SJCRH30 (cell line): ENCODE measurements around the gene CPPED1. TPM values are rescaled to one million over a fixed set of nuclear protein-coding genes. Genes with fewer than 3 reads are reported as not detected.
"Not testable (repeated sequence)": the region's sequence is repeated elsewhere in the genome, so short reads cannot be mapped to it uniquely, and the experiment has no call there.

Experiments
- DNase-seq, 2 experiments: peaks; one replicate each; pipeline ENCODE4 v3.0.0-alpha.2; 2015 to 2020
- H3K27ac ChIP-seq: fragments of 250-450 bp; sonication (Bioruptor Pico); 2 replicates; pipeline ENCODE4 v1.5.1; 2020; ENCODE audit warnings: mild to moderate bottlenecking, moderate library complexity
- H3K27me3 ChIP-seq: fragments of 250-450 bp; sonication (Bioruptor Pico); 2 replicates; pipeline ENCODE4 v1.5.1; 2020; ENCODE audit warnings: mild to moderate bottlenecking, moderate library complexity
- H3K36me3 ChIP-seq: fragments of 250-450 bp; sonication (Bioruptor Pico); 2 replicates; pipeline ENCODE4 v1.5.1; 2020; ENCODE audit warnings: mild to moderate bottlenecking, moderate library complexity
- H3K4me1 ChIP-seq: fragments of 250-450 bp; sonication (Bioruptor Pico); 2 replicates; pipeline ENCODE4 v1.5.1; 2020; ENCODE audit warnings: mild to moderate bottlenecking, moderate library complexity
- H3K4me3 ChIP-seq: fragments of 250-450 bp; sonication (Bioruptor Pico); 2 replicates; pipeline ENCODE4 v1.5.1; 2020; ENCODE audit warnings: mild to moderate bottlenecking, moderate library complexity
- H3K9me3 ChIP-seq: fragments of 250-450 bp; sonication (Bioruptor Pico); replicated peaks from 2 replicates; pipeline ENCODE4 v1.5.1; 2020; ENCODE audit warnings: mild to moderate bottlenecking, moderate library complexity
- total RNA-seq: library from RNA; depleted of rRNA; stranded (reverse); fragments of >200 nt; shearing (Covaris generic); gene quantifications from 2 replicates; pipeline ENCODE4 v1.2.3, GENCODE V29; 2014

The CPPED1 gene
- total RNA-seq, 1 experiment from 2014 or later: 5.2 TPM

DNA sequence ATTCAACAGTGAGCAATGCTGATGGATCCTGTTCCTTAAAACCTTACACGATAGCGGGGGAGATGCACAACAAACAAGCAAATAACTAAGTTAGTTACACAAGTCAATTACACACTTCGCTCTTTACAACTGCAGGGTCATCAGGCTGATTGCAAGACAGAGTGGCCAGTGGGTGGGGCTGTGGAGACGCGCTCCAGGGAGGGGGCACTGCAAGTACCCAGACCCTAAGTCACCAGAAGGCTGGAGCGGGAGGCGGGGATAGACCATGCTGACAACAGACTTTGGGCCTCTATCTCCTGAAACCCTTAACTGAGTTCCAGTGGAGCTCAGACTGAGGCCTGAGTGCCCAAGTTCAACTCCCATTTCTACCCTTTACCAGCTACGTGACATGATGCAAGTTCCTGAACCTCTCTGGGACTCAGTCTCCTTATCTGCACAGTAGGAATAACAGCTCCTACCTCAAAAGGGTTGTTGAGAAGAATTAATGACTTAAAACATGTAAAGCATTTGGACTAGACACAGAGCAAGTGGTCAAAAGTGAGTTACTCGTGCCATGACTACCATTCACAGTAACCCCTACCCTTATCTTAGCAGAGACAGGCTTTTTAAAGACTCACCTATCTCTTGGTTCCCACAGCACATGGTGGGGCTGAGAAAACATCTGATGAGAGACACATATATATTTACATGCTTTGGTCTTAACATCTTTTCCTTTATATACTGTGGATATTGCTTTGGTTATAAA is 10.4 kb downstream of the CPPED1 start:
- H3K27ac ChIP-seq: no peak overlapping the region
- DNase-seq: no peak

GRCh38 chr16:12792528-12792927 is 11.2 kb downstream of the CPPED1 start:
- not testable (repeated sequence) for H3K4me3 ChIP-seq, DNase-seq, H3K27ac ChIP-seq

More for the DNA sequence above, 10.4 kb downstream of the CPPED1 start:
- Histone ChIP-seq H3K36me3 (no peaks in the 10 kb centered on the region), H3K9me3 (no peaks in the 10 kb centered on the region), H3K4me3 (no peak overlapping the region), H3K4me1 (no peaks in the 10 kb centered on the region), H3K27me3 (no peaks in the 10 kb centered on the region)

GRCh38 chr16:12791340-12791739 is 12.3 kb downstream of the CPPED1 start:
- Histone ChIP-seq H3K27ac (no peak overlapping the region), H3K36me3 (no peaks in the 10 kb centered on the region), H3K27me3 (no peaks in the 10 kb centered on the region), H3K9me3 (no peaks in the 10 kb centered on the region), H3K4me1 (no peaks in the 10 kb centered on the region), H3K4me3 (no peak overlapping the region)
- no peak for DNase-seq

More at GRCh38 chr16:12792528-12792927, 11.2 kb downstream of the CPPED1 start:
- H3K27me3 ChIP-seq, H3K9me3 ChIP-seq, H3K36me3 ChIP-seq, H3K4me1 ChIP-seq: not testable (repeated sequence)

DNA sequence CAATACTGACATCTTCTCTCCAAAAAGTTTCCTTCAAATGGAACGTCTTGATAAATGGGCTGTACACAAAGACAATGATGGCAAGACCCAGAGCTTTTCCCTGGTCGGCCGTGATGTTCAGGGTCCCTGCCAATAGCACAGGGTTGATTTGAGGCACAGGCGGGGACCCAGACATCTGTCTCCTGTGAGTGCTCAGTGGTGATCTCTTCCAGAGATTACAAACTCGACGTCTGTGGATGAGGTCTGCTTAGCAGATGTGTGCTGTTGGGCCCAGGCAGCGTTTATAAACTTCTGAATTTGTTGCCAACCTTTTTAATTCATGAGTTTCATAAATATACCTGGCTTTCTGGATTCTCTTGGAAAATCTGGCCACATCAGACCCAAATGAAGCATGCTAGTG is 14.9 kb downstream of the CPPED1 start:
- DNase-seq: no peak
- Histone ChIP-seq H3K27ac (no peak overlapping the region), H3K4me1 (no peaks in the 10 kb centered on the region), H3K36me3 (no peaks in the 10 kb centered on the region), H3K9me3 (no peaks in the 10 kb centered on the region), H3K4me3 (no peak overlapping the region), H3K27me3 (no peaks in the 10 kb centered on the region)

- no peak for DNase-seq
- no peak overlapping the region for H3K4me3 ChIP-seq
Measured at GRCh38 chr16:12786081-12786480, 17.6 kb downstream of the CPPED1 start.

DNA sequence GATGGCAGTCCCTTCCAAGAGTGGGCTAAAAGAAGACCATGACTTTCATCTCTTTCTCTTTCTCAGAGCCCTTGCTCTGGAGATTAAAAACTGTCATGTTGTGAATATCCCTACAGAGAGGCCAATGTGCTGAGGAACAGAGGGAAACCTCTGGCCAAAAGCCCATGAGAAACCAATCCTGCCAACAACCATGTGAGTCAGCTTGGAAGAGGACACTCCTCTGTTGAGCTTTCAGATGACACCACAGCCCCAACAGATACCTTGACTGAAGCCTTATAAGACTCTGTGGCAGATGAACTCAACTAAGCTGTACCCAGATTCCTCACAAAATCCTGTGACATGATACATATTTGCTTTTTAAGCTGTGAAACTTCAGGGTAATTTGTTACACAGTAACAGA is 19.6 kb downstream of the CPPED1 start:
- H3K36me3 ChIP-seq: no peaks in the 10 kb centered on the region
- no peaks in the 10 kb centered on the region for H3K27me3 ChIP-seq
- DNase-seq: no peak
- no peaks in the 10 kb centered on the region for H3K9me3 ChIP-seq
- no peaks in the 10 kb centered on the region for H3K4me1 ChIP-seq
- no peak overlapping the region for H3K4me3 ChIP-seq
- H3K27ac ChIP-seq: no peak overlapping the region

More at GRCh38 chr16:12786081-12786480, 17.6 kb downstream of the CPPED1 start:
- no peaks in the 10 kb centered on the region for H3K4me1 ChIP-seq
- H3K27ac ChIP-seq: no peak overlapping the region
- H3K27me3 ChIP-seq: no peaks in the 10 kb centered on the region
- no peaks in the 10 kb centered on the region for H3K9me3 ChIP-seq
- no peaks in the 10 kb centered on the region for H3K36me3 ChIP-seq

DNA sequence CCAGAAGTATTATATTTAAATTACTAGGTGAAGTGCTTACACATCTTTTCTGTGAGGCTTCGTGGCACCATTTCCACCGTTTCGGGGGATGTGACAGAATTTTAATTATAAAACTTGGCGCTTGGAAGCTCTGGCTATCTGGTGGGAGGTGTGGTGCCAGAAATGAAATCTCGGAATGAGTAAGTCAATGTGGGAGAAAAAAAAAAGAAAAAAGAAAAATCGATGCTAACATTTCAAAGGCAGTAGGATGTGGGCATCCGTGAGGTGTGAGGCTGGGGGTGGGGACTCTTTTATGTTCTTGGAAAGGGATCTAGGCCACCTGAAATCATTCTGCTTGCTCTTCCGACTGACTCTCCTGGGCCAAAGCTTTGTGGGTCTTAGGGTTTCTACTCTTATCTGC is 21.9 kb downstream of the CPPED1 start:
- H3K4me3 ChIP-seq: no peak overlapping the region
- H3K36me3 ChIP-seq: no peaks in the 10 kb centered on the region

DNA sequence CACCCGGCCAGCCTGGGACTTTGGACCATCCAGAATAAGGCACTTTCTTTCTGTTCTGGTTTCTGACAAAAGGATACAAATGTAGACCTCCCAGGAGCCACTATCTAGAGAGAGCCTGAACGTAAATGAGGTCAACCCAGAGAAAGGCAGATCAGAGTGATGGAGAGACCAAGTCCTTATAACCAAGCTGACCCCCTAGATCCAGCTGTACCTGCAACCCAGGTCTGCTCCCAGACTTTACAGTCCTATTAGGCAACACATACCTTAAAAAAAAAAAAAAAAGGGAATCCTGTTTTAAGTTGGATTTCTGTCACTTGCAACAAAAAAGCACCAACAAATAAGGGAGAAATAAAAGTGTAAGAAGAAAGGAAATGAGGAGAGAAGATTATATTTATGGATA is 23.2 kb downstream of the CPPED1 start:
- Histone ChIP-seq H3K4me3 (no peak overlapping the region), H3K9me3 (no peaks in the 10 kb centered on the region), H3K36me3 (no peaks in the 10 kb centered on the region), H3K27me3 (no peaks in the 10 kb centered on the region), H3K4me1 (no peaks in the 10 kb centered on the region), H3K27ac (no peak overlapping the region)
- no peak for DNase-seq

More for the DNA sequence above, 21.9 kb downstream of the CPPED1 start:
- Histone ChIP-seq H3K4me1 (no peaks in the 10 kb centered on the region), H3K27me3 (no peaks in the 10 kb centered on the region), H3K9me3 (no peaks in the 10 kb centered on the region), H3K27ac (no peak overlapping the region)
- DNase-seq: no peak

GRCh38 chr16:12778726-12779125 is 25.0 kb downstream of the CPPED1 start:
- no peaks in the 10 kb centered on the region for H3K36me3 ChIP-seq
- no peaks in the 10 kb centered on the region for H3K9me3 ChIP-seq
- H3K4me3 ChIP-seq: no peak overlapping the region
- DNase-seq: no peak
- H3K27ac ChIP-seq: no peak overlapping the region
- H3K27me3 ChIP-seq: no peaks in the 10 kb centered on the region
- no peaks in the 10 kb centered on the region for H3K4me1 ChIP-seq

- no peak for DNase-seq
- H3K4me3 ChIP-seq: no peak overlapping the region
Measured at GRCh38 chr16:12775656-12776236, 27.9 kb downstream of the CPPED1 start.

DNA sequence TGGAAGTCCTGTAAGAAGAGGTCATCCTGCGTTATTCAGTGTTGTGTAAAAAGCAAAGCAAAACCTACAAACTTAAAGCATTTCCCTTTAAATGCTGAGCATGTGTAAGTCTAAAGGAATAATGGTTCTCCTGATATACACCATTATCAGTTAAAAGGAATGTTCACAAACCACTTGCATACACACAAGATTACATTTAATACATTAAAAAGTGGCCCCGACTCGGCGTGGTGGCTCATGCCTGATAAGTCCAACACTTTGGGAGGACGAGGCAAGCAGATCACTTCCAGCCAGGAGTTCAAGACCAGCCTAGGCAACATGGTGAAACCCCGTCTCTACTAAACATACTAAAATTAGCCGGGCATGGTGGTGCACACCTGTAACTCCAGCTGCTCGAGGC is 30.5 kb downstream of the CPPED1 start:
- H3K9me3 ChIP-seq: no peaks in the 10 kb centered on the region

More at GRCh38 chr16:12775656-12776236, 27.9 kb downstream of the CPPED1 start:
- H3K4me1 ChIP-seq: no peaks in the 10 kb centered on the region
- no peaks in the 10 kb centered on the region for H3K27me3 ChIP-seq
- no peaks in the 10 kb centered on the region for H3K36me3 ChIP-seq
- no peaks in the 10 kb centered on the region for H3K9me3 ChIP-seq
- H3K27ac ChIP-seq: no peak overlapping the region

GRCh38 chr16:12771341-12771798 is 32.3 kb downstream of the CPPED1 start:
- no peaks in the 10 kb centered on the region for H3K36me3 ChIP-seq
- no peaks in the 10 kb centered on the region for H3K4me1 ChIP-seq
- H3K9me3 ChIP-seq: no peaks in the 10 kb centered on the region
- no peak overlapping the region for H3K4me3 ChIP-seq
- no peak overlapping the region for H3K27ac ChIP-seq
- DNase-seq: peak in 1 of 2 experiments; percentile 12
- H3K27me3 ChIP-seq: no peaks in the 10 kb centered on the region

More for the DNA sequence above, 30.5 kb downstream of the CPPED1 start:
- no peak overlapping the region for H3K27ac ChIP-seq
- no peaks in the 10 kb centered on the region for H3K36me3 ChIP-seq
- no peaks in the 10 kb centered on the region for H3K27me3 ChIP-seq
- DNase-seq: no peak
- no peak overlapping the region for H3K4me3 ChIP-seq
- no peaks in the 10 kb centered on the region for H3K4me1 ChIP-seq

GRCh38 chr16:12769525-12769924 is 34.2 kb downstream of the CPPED1 start:
- Histone ChIP-seq H3K27ac (no peak overlapping the region), H3K4me3 (no peak overlapping the region), H3K36me3 (no peaks in the 10 kb centered on the region), H3K4me1 (no peaks in the 10 kb centered on the region), H3K27me3 (no peaks in the 10 kb centered on the region), H3K9me3 (no peaks in the 10 kb centered on the region)
- no peak for DNase-seq

GRCh38 chr16:12767897-12768296 is 35.8 kb downstream of the CPPED1 start:
- no peak for DNase-seq
- Histone ChIP-seq H3K4me1 (no peaks in the 10 kb centered on the region), H3K27ac (no peak overlapping the region), H3K27me3 (no peaks in the 10 kb centered on the region), H3K4me3 (no peak overlapping the region), H3K9me3 (no peaks in the 10 kb centered on the region), H3K36me3 (no peaks in the 10 kb centered on the region)

DNA sequence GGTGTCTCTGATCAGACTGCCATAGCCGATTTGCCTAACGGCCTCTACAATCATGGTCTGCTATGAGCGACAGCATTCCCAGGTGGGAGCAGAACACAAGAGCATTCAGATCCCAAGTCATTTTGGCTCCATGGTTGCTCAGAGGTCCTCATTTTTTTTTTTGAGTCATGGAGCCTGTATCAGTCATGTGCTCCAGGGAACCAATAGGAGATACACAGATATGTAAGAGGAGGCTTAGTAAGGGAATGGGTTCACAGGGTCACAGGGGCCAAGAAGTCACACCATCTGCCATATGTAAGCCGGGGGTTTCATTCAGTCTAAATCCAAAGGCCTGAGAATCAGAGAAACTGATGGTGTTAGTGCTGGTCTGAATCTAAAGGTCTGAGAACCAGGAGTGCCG is 36.8 kb downstream of the CPPED1 start:
- Histone ChIP-seq H3K36me3 (no peaks in the 10 kb centered on the region), H3K27ac (no peak overlapping the region), H3K9me3 (no peaks in the 10 kb centered on the region), H3K4me1 (no peaks in the 10 kb centered on the region), H3K4me3 (no peak overlapping the region), H3K27me3 (no peaks in the 10 kb centered on the region)
- no peak for DNase-seq

- H3K36me3 ChIP-seq, H3K9me3 ChIP-seq, H3K4me1 ChIP-seq, DNase-seq, H3K27ac ChIP-seq, H3K4me3 ChIP-seq, H3K27me3 ChIP-seq: not testable (repeated sequence)
Measured at GRCh38 chr16:12766208-12766607, 37.5 kb downstream of the CPPED1 start.
